IMR-90 (cell line): ENCODE data around the gene ERC2. TPM values are rescaled to one million over a fixed set of nuclear protein-coding genes. Genes with fewer than 3 reads are reported as not detected.

Experiments
- ATAC-seq: fragments of 200-7000 bp; cut with Tn5 transposase; 2 replicates; pipeline ENCODE4 v1.9.1; 2020; ENCODE audit warnings: low read depth, mild to moderate bottlenecking, moderate library complexity
- BruUV-seq: library from RNA; stranded (reverse); fragments of 400-500 nt; replicated peaks from 2 replicates; lab custom pipeline; 2021; lab: Mats Ljungman, UMichigan
- CTCF ChIA-PET: fragments of 300-600 bp; formaldehyde crosslinking; extraction: SDS; loops from one replicate; lab custom pipeline; 2021; ENCODE audit warnings: antibody characterized with exemption; lab: Yijun Ruan, JAX
- POLR2A ChIA-PET: fragments of 300-600 bp; sonication (Branson Sonifier 250); formaldehyde crosslinking; loops from one replicate; lab custom pipeline; 2022; ENCODE audit warnings: antibody characterized with exemption; ENCODE audit not compliant: unreplicated experiment; lab: Charles Lee
- DNase-seq: peaks from one replicate; pipeline ENCODE4 v3.0.0; 2013
- H2AFZ ChIP-seq: replicated peaks from 2 replicates; pipeline ENCODE3; 2013; ENCODE audit warnings: low read length, mild to moderate bottlenecking; ENCODE audit not compliant: poor library complexity
- H2AK5ac ChIP-seq: 2 replicates; pipeline ENCODE4 v1.6.1; 2013; ENCODE audit warnings: low read depth, low read length, inconsistent platforms
- H2AK9ac ChIP-seq: replicated peaks from 2 replicates; pipeline ENCODE3; 2013; ENCODE audit warnings: mild to moderate bottlenecking, low read depth, low read length, moderate library complexity; ENCODE audit not compliant: poor library complexity
- H2BK120ac ChIP-seq: 2 replicates; pipeline ENCODE4 v1.6.1; 2013; ENCODE audit warnings: low read depth, low read length, inconsistent platforms
- H2BK15ac ChIP-seq: 3 replicates; pipeline ENCODE4 v1.6.1; 2013; ENCODE audit warnings: low read depth, low read length, inconsistent platforms
- H2BK20ac ChIP-seq: 2 replicates; pipeline ENCODE4 v1.6.1; 2013; ENCODE audit warnings: low read depth, mild to moderate bottlenecking, inconsistent platforms, low read length, moderate library complexity
- H2BK5ac ChIP-seq: 2 replicates; pipeline ENCODE4 v1.6.1; 2013; ENCODE audit warnings: mild to moderate bottlenecking, low read depth, low read length, inconsistent platforms; ENCODE audit not compliant: poor library complexity, severe bottlenecking
- H3K14ac ChIP-seq: replicated peaks from 2 replicates; pipeline ENCODE4 v1.6.1; 2013; ENCODE audit warnings: low read depth, low read length, inconsistent platforms
- H3K18ac ChIP-seq: 2 replicates; pipeline ENCODE4 v1.6.1; 2013; ENCODE audit warnings: low read depth, low read length, control low read depth
- H3K23ac ChIP-seq: 2 replicates; pipeline ENCODE4 v1.6.1; 2013; ENCODE audit warnings: low read depth, low read length, inconsistent platforms
- H3K27ac ChIP-seq: 2 replicates; pipeline ENCODE4 v1.5.1; 2013; ENCODE audit warnings: mild to moderate bottlenecking, control low read depth, low read length; ENCODE audit not compliant: insufficient read depth
- H3K27me3 ChIP-seq: 2 replicates; pipeline ENCODE4 v1.6.1; 2013; ENCODE audit warnings: low read length; ENCODE audit not compliant: control insufficient read depth, insufficient read depth
- H3K36me3 ChIP-seq: 2 replicates; pipeline ENCODE4 v1.6.1; 2013; ENCODE audit warnings: low read length, mixed read lengths; ENCODE audit not compliant: control insufficient read depth, insufficient read depth
- H3K4ac ChIP-seq: 2 replicates; pipeline ENCODE4 v1.6.1; 2013; ENCODE audit warnings: low read depth, low read length, inconsistent platforms
- H3K4me1 ChIP-seq: 2 replicates; pipeline ENCODE4 v1.6.1; 2013; ENCODE audit warnings: low read length, mixed read lengths; ENCODE audit not compliant: control insufficient read depth, insufficient read depth
- H3K4me2 ChIP-seq: 2 replicates; pipeline ENCODE4 v1.6.1; 2013; ENCODE audit warnings: low read depth, mild to moderate bottlenecking, control low read depth, low read length, moderate library complexity
- H3K4me3 ChIP-seq: 2 replicates; pipeline ENCODE4 v1.5.1; 2013; ENCODE audit warnings: low read depth, mild to moderate bottlenecking, control low read depth, low read length, moderate library complexity; ENCODE audit not compliant: insufficient read depth
- H3K56ac ChIP-seq: 2 replicates; pipeline ENCODE4 v1.6.1; 2013; ENCODE audit warnings: low read length, inconsistent platforms; ENCODE audit not compliant: insufficient read depth; ENCODE audit errors: extremely low read depth
- H3K79me1 ChIP-seq, 2 experiments: 2 replicates each; pipeline ENCODE4 v1.6.1; 2013; ENCODE audit warnings: low read length in 2 of 2, inconsistent platforms in 1 of 2, low read depth in 1 of 2
- H3K9ac ChIP-seq: 2 replicates; pipeline ENCODE4 v1.6.1; 2013; ENCODE audit warnings: low read depth, low read length, control low read depth
- H3K9me1 ChIP-seq: 2 replicates; pipeline ENCODE4 v1.6.1; 2013; ENCODE audit warnings: low read length, inconsistent platforms; ENCODE audit not compliant: insufficient read depth
- H3K9me3 ChIP-seq: 2 replicates; pipeline ENCODE4 v1.6.1; 2013; ENCODE audit warnings: low read length; ENCODE audit not compliant: control insufficient read depth, insufficient read depth
- H4K20me1 ChIP-seq: 2 replicates; pipeline ENCODE4 v1.6.1; 2013; ENCODE audit warnings: low read length, inconsistent platforms; ENCODE audit not compliant: insufficient read depth
- H4K5ac ChIP-seq: 2 replicates; pipeline ENCODE4 v1.6.1; 2013; ENCODE audit warnings: mild to moderate bottlenecking, low read depth, low read length, control low read depth
- H4K8ac ChIP-seq, 2 experiments: 2 replicates each; pipeline ENCODE4 v1.6.1; 2013; ENCODE audit warnings: low read depth in 2 of 2, low read length in 2 of 2, control low read depth in 1 of 2, inconsistent platforms in 1 of 2
- H4K91ac ChIP-seq: 2 replicates; pipeline ENCODE4 v1.6.1; 2013; ENCODE audit warnings: low read depth, low read length, inconsistent platforms; ENCODE audit not compliant: insufficient read depth
- CEBPB ChIP-seq: IDR thresholded peaks from 2 replicates; pipeline ENCODE4 v1.6.1; 2012; ENCODE audit warnings: low read depth, low read length, improper control_type of control experiment
- MAFK ChIP-seq: IDR thresholded peaks from 2 replicates; pipeline ENCODE4 v1.6.1; 2012; ENCODE audit warnings: low read depth, low read length, improper control_type of control experiment
- RFX5 ChIP-seq: IDR thresholded peaks from 2 replicates; pipeline ENCODE4 v1.8.0; 2012; ENCODE audit warnings: low read depth, mild to moderate bottlenecking, low read length, moderate library complexity
- WGBS, 2 experiments: methylation state at CpG; one replicate each; pipeline versions ENCODE4 v1.1.5 to v1.1.7; 2013; ENCODE audit warnings: missing lambda C conversion rate in 2 of 2; ENCODE audit not compliant: insufficient read length in 1 of 2; ENCODE audit errors: extremely low coverage in 2 of 2; 5-methylcytosine and 5-hydroxymethylcytosine counted together
- dilution Hi-C: fragments of 300-500 bp; cut with HindIII; formaldehyde crosslinking; loops from one replicate; pipeline ENCODE4 v1.14.3; 2018; ENCODE audit warnings: low sequenced_read_pairs; ENCODE audit not compliant: unreplicated experiment
- in situ Hi-C: fragments of 300-500 bp; cut with MboI; formaldehyde crosslinking; loops from 3 replicates; pipeline ENCODE4 v1.14.3; 2019; ENCODE audit warnings: low sequenced_read_pairs, inconsistent platforms, mixed read lengths
- intact Hi-C: fragments of 100-400 bp; cut with micrococcal nuclease; formaldehyde crosslinking; loops from 2 replicates; pipeline ENCODE4 v1.10.0; 2022
- polyA plus RNA-seq, 3 experiments: library from polyadenylated mRNA; depleted of rRNA; stranded (reverse); fragments of >200 nt; gene quantifications; 2 replicates each; pipeline ENCODE4 v1.2.3, GENCODE V29; 2012; ENCODE audit warnings: low replicate concordance in 1 of 3
- total RNA-seq: library from RNA; depleted of rRNA; stranded (reverse); fragments of >200 nt; gene quantifications from 2 replicates; pipeline ENCODE4 v1.2.3, GENCODE V29; 2012

ERC2 gene
- total and polyA plus RNA-seq, 2 of the 4 experiments (the other 2 are of a cell fraction), result 0.17 to 0.18 TPM

GRCh38 chr3:55704521-55704920 is 763.7 kb downstream of the ERC2 start:
- Histone ChIP-seq H2AK5ac (no peak overlapping the region), H4K20me1 (no peaks in the 10 kb centered on the region; the same call in 1 of the 2 replicates), H3K36me3 (no peaks in the 10 kb centered on the region), H3K4me1 (peaks cover 8% of the 10 kb centered on the region), H3K23ac (no peak overlapping the region), H3K14ac (peak overlapping the region; percentile 66; the same call in 1 of the 2 replicates), H3K18ac (no peak overlapping the region), H3K4me2 (no peak overlapping the region), H3K4ac (peak overlapping the region; percentile 63), H3K79me1 (no peaks in the 10 kb centered on the region), H2BK5ac (no peak overlapping the region), H3K9me1 (peaks cover 16% of the 10 kb centered on the region), H4K5ac (no peak overlapping the region), H2AFZ (no peak overlapping the region), H4K91ac (no peak overlapping the region), H2BK15ac (0 out of 3 replicates have a peak overlapping the region, but pooled peaks have one; percentile 68), H3K9ac (no peak overlapping the region), H4K8ac (no peak overlapping the region), H2BK20ac (peak overlapping the region; percentile 2; the same call in 1 of the 2 replicates), H3K56ac (no peak overlapping the region), H2BK120ac (peak overlapping the region; percentile 24; the same call in 1 of the 2 replicates), H2AK9ac (no peak overlapping the region), H3K4me3 (no peak overlapping the region), H3K9me3 (no peaks in the 10 kb centered on the region), H3K27me3 (0 out of 2 replicates have a peak, but pooled peaks cover 2% of the 10 kb centered on the region), H3K27ac (no peak overlapping the region)
- no CpG with 5 or more reads among the region's 1 CpG for WGBS, 2 experiments
- POLR2A ChIA-PET, result no interaction called here
- intact Hi-C loops (loop anchor here (5.0 kb wide), 1 partner anchor 217 kb away; the partner anchor contains the start of gene WNT5A), in situ Hi-C loops (no loop called here), dilution Hi-C loops (no loop called here)
- no peak for TF ChIP-seq MAFK
- TF ChIP-seq CEBPB, result peak; percentile 48; the same call in 1 of the 2 replicates
- TF ChIP-seq RFX5, result no peak
- ATAC-seq, result peak; percentile 55
- CTCF ChIA-PET, result interaction anchor here (0.6 kb wide), 1 partner anchor 21 kb away, joined by 3 read pairs; no protein-coding TSS in a partner anchor
- peak; percentile 78 for DNase-seq
- BruUV-seq, result no TSS peak
